Measurements from ENCODE around the gene CDH13.

GRCh38 chr16:83335076-83335475, 708.3 kb downstream of the CDH13 start:
- TF ChIP-seq ZC3H10 (CRISPR knock-in tag; IDR thresholded peaks at IDR 0.05) (no peak), POU6F1 (CRISPR knock-in tag; IDR thresholded peaks at IDR 0.05; ENCODE audit: borderline replicate concordance, low read depth) (no peak), CSRNP3 (CRISPR knock-in tag; IDR thresholded peaks at IDR 0.05) (no peak), SNAI2 (CRISPR knock-in tag; IDR thresholded peaks at IDR 0.05) (no peak), ZFP3 (CRISPR knock-in tag; IDR thresholded peaks at IDR 0.05) (no peak), ZFP30 (CRISPR knock-in tag; IDR thresholded peaks at IDR 0.05) (no peak), ARNTL (CRISPR knock-in tag; IDR thresholded peaks at IDR 0.05; ENCODE audit: borderline replicate concordance, low read depth) (no peak), CSDC2 (CRISPR knock-in tag; IDR thresholded peaks at IDR 0.05) (no peak)
- TF ChIP-seq, protein P1, sequence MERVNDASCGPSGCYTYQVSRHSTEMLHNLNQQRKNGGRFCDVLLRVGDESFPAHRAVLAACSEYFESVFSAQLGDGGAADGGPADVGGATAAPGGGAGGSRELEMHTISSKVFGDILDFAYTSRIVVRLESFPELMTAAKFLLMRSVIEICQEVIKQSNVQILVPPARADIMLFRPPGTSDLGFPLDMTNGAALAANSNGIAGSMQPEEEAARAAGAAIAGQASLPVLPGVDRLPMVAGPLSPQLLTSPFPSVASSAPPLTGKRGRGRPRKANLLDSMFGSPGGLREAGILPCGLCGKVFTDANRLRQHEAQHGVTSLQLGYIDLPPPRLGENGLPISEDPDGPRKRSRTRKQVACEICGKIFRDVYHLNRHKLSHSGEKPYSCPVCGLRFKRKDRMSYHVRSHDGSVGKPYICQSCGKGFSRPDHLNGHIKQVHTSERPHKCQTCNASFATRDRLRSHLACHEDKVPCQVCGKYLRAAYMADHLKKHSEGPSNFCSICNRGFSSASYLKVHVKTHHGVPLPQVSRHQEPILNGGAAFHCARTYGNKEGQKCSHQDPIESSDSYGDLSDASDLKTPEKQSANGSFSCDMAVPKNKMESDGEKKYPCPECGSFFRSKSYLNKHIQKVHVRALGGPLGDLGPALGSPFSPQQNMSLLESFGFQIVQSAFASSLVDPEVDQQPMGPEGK (CRISPR knock-in tag; IDR thresholded peaks at IDR 0.05; ENCODE audit: borderline replicate concordance) = no peak

Data from SK-N-SH treated with all-trans-retinoic acid at 6 μM for 48 hours (cell line).